ENCODE results near the gene C1QB. TPM values are rescaled to one million over a fixed set of nuclear protein-coding genes. Genes with fewer than 3 reads are reported as not detected.

Gene C1QB
- total RNA-seq, 1 experiment from 2014 or later = not detected

- no peaks in the 10 kb centered on the region for H3K36me3 Mint-ChIP-seq (ENCODE audit: insufficient read depth, unreplicated experiment)
- intact Hi-C loops (cut with micrococcal nuclease; ENCODE audit: unreplicated experiment) = no loop called here
- TF ChIP-seq, protein P1, sequence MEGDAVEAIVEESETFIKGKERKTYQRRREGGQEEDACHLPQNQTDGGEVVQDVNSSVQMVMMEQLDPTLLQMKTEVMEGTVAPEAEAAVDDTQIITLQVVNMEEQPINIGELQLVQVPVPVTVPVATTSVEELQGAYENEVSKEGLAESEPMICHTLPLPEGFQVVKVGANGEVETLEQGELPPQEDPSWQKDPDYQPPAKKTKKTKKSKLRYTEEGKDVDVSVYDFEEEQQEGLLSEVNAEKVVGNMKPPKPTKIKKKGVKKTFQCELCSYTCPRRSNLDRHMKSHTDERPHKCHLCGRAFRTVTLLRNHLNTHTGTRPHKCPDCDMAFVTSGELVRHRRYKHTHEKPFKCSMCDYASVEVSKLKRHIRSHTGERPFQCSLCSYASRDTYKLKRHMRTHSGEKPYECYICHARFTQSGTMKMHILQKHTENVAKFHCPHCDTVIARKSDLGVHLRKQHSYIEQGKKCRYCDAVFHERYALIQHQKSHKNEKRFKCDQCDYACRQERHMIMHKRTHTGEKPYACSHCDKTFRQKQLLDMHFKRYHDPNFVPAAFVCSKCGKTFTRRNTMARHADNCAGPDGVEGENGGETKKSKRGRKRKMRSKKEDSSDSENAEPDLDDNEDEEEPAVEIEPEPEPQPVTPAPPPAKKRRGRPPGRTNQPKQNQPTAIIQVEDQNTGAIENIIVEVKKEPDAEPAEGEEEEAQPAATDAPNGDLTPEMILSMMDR (IDR thresholded peaks at IDR 0.05; ENCODE audit: unreplicated experiment) = no peak
- no peaks in the 10 kb centered on the region for H3K9me3 Mint-ChIP-seq (ENCODE audit: low read depth, unreplicated experiment)
- no peak overlapping the region for H3K27ac Mint-ChIP-seq (ENCODE audit: unreplicated experiment)
- peaks cover 64% of the 10 kb centered on the region for H3K27me3 Mint-ChIP-seq (ENCODE audit: unreplicated experiment)
- no peaks in the 10 kb centered on the region for H3K4me1 Mint-ChIP-seq (ENCODE audit: low read depth, unreplicated experiment)
- CTCF ChIA-PET = no interaction called here
- DNase-seq = no peak
- BruUV-seq (replicated peaks) = no TSS peak
- no peak overlapping the region for H3K4me3 Mint-ChIP-seq (ENCODE audit: low read depth, unreplicated experiment)
These were observed 19.2 kb upstream of the C1QB start for GRCh38 chr1:22633697-22634463.

GRCh38 chr1:22635436-22635835 lies 17.6 kb upstream of the C1QB start:
- intact Hi-C loops (cut with micrococcal nuclease; ENCODE audit: unreplicated experiment) = no loop called here
- CTCF ChIA-PET = interaction anchor here (0.7 kb wide), 1 partner anchor 17 kb away, joined by 5 read pairs; no protein-coding TSS in a partner anchor
- Mint-ChIP-seq H3K9me3 (ENCODE audit: low read depth, unreplicated experiment) (no peaks in the 10 kb centered on the region), H3K27ac (ENCODE audit: unreplicated experiment) (no peak overlapping the region), H3K27me3 (ENCODE audit: unreplicated experiment) (peaks cover 48% of the 10 kb centered on the region), H3K4me3 (ENCODE audit: low read depth, unreplicated experiment) (no peak overlapping the region), H3K36me3 (ENCODE audit: insufficient read depth, unreplicated experiment) (no peaks in the 10 kb centered on the region), H3K4me1 (ENCODE audit: low read depth, unreplicated experiment) (no peaks in the 10 kb centered on the region)
- BruUV-seq (replicated peaks) = no TSS peak
- TF ChIP-seq, protein P1 (IDR thresholded peaks at IDR 0.05; ENCODE audit: unreplicated experiment) = no peak
- no peak for DNase-seq

DNA sequence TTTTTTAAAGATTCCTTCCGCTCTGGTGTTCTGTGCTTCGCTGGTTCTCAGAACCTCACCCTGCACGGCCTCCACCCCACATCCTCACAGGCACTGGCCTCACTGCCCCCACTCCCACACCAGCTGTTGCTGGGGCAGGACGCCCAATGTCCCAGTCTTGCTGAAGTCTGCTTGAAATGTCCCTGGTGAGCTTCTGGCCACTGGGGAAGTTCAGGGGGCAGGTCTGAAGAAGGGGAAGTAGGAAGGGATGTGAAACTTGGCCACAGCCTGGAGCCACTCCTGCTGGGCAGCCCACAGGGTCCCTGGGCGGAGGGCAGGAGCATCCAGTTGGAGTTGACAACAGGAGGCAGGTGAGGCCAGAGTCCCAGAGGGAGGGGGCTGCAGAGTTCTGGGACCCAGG lies 16.7 kb upstream of the C1QB start, which contains the start of gene C1QA:
C1QA (plus strand) TSS at position 276 of the 400 bp plus-strand sequence. CDS start 989 bp downstream, outside the sequence.
- intact Hi-C loops (cut with micrococcal nuclease; ENCODE audit: unreplicated experiment) = no loop called here
- TF ChIP-seq, protein P1 (IDR thresholded peaks at IDR 0.05; ENCODE audit: unreplicated experiment) = no peak
- CTCF ChIA-PET = no interaction called here
- Mint-ChIP-seq H3K9me3 (ENCODE audit: low read depth, unreplicated experiment) (no peaks in the 10 kb centered on the region), H3K27ac (ENCODE audit: unreplicated experiment) (no peak within 1 kb of the TSS), H3K4me3 (ENCODE audit: low read depth, unreplicated experiment) (no peak within 1 kb of the TSS), H3K36me3 (ENCODE audit: insufficient read depth, unreplicated experiment) (no peaks in the 10 kb centered on the region), H3K27me3 (ENCODE audit: unreplicated experiment) (peaks cover 40% of the 10 kb centered on the region), H3K4me1 (ENCODE audit: low read depth, unreplicated experiment) (no peaks in the 10 kb centered on the region)
- BruUV-seq (replicated peaks) = no TSS peak
- DNase-seq = no peak

DNA sequence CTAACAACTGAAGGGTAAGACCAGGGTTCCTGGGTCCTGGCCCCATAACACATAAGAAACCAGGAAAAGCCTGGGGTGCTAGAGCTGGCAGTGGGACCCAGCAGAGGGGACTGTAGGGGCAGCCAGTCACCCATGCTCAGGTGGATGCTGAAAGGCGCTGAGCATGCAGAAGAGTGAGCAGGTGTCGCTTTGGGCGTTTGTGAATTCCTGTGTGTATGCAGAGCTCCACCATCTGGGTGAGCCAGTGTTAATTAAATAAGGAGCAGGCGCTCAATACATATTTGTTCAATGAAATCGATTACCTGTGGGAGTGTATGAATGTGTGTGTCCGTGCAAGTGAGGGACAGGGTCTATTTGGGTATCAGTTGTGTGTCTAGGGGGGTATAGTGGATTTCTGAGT lies 16.1 kb upstream of the C1QB start:
- Mint-ChIP-seq H3K4me1 (ENCODE audit: low read depth, unreplicated experiment) (no peaks in the 10 kb centered on the region), H3K9me3 (ENCODE audit: low read depth, unreplicated experiment) (no peaks in the 10 kb centered on the region), H3K36me3 (ENCODE audit: insufficient read depth, unreplicated experiment) (no peaks in the 10 kb centered on the region), H3K27ac (ENCODE audit: unreplicated experiment) (no peak overlapping the region), H3K27me3 (ENCODE audit: unreplicated experiment) (peaks cover 40% of the 10 kb centered on the region), H3K4me3 (ENCODE audit: low read depth, unreplicated experiment) (no peak overlapping the region)
- TF ChIP-seq, protein P1 (IDR thresholded peaks at IDR 0.05; ENCODE audit: unreplicated experiment) = no peak
- no peak for DNase-seq
- intact Hi-C loops (cut with micrococcal nuclease; ENCODE audit: unreplicated experiment) = no loop called here
- BruUV-seq (replicated peaks) = no TSS peak
- CTCF ChIA-PET = interaction anchor here (0.6 kb wide), 2 partner anchors 222 to 422 kb away, joined by 3 to 4 read pairs; no protein-coding TSS in a partner anchor

All from Calu3 (cell line).